Trophoblast cell (in vitro differentiated cells and primary cell): ENCODE measurements around the gene PUS1.

Source experiments
- DNase-seq, 2 donors: peaks; one replicate each; pipeline ENCODE4 v3.0.0-alpha.2; 2016
- H2AFZ ChIP-seq: 2 replicates; pipeline ENCODE4 v1.6.1; 2013; ENCODE audit warnings: low read length, moderate library complexity, mild to moderate bottlenecking; ENCODE audit not compliant: insufficient read depth, poor library complexity
- H2AK5ac ChIP-seq: 2 replicates; pipeline ENCODE4 v1.6.1; 2013; ENCODE audit warnings: mild to moderate bottlenecking, low read length
- H2BK120ac ChIP-seq: 2 replicates; pipeline ENCODE4 v1.6.1; 2013; ENCODE audit warnings: low read length, mild to moderate bottlenecking, moderate library complexity; ENCODE audit not compliant: insufficient read depth, poor library complexity
- H2BK12ac ChIP-seq: 2 replicates; pipeline ENCODE4 v1.6.1; 2013; ENCODE audit warnings: mild to moderate bottlenecking, low read length, moderate library complexity
- H2BK5ac ChIP-seq: 2 replicates; pipeline ENCODE4 v1.6.1; 2013; ENCODE audit warnings: low read length, low read depth, moderate library complexity, mild to moderate bottlenecking; ENCODE audit not compliant: poor library complexity
- H3K14ac ChIP-seq: 2 replicates; pipeline ENCODE4 v1.6.1; 2013; ENCODE audit warnings: mild to moderate bottlenecking, low read length
- H3K18ac ChIP-seq: 2 replicates; pipeline ENCODE4 v1.6.1; 2013; ENCODE audit warnings: mild to moderate bottlenecking, low read length
- H3K23ac ChIP-seq: 2 replicates; pipeline ENCODE4 v1.6.1; 2013; ENCODE audit warnings: low read length
- H3K27ac ChIP-seq: 2 replicates; pipeline ENCODE4 v1.5.1; 2013; ENCODE audit warnings: low read depth, mild to moderate bottlenecking, inconsistent platforms, low read length, moderate library complexity
- H3K27me3 ChIP-seq: 2 replicates; pipeline ENCODE4 v1.6.1; 2013; ENCODE audit warnings: inconsistent platforms, mild to moderate bottlenecking, low read length, moderate library complexity; ENCODE audit not compliant: insufficient read depth
- H3K36me3 ChIP-seq, 2 experiments: 1 replicate in 1 of 2; 2 replicates in 1 of 2; pipeline ENCODE4 v1.6.1; 2013; ENCODE audit warnings: low read length in 2 of 2, mild to moderate bottlenecking in 2 of 2, moderate library complexity in 1 of 2; ENCODE audit not compliant: insufficient read depth in 2 of 2, control insufficient read depth in 1 of 2
- H3K4ac ChIP-seq: 2 replicates; pipeline ENCODE4 v1.6.1; 2013; ENCODE audit warnings: low read depth, mild to moderate bottlenecking, low read length, moderate library complexity
- H3K4me1 ChIP-seq, 2 experiments: 1 replicate in 1 of 2; 2 replicates in 1 of 2; pipeline ENCODE4 v1.6.1; 2013; ENCODE audit warnings: low read length in 2 of 2, mild to moderate bottlenecking in 2 of 2, moderate library complexity in 1 of 2; ENCODE audit not compliant: insufficient read depth in 2 of 2, control insufficient read depth in 1 of 2
- H3K4me2 ChIP-seq: 2 replicates; pipeline ENCODE4 v1.6.1; 2013; ENCODE audit warnings: inconsistent platforms, mild to moderate bottlenecking, low read length, moderate library complexity
- H3K4me3 ChIP-seq: 2 replicates; pipeline ENCODE4 v1.5.1; 2013; ENCODE audit warnings: mild to moderate bottlenecking, low read depth, low read length, inconsistent platforms
- H3K79me1 ChIP-seq: one replicate; pipeline ENCODE4 v1.6.1; 2013; ENCODE audit warnings: low read length
- H3K79me2 ChIP-seq: 2 replicates; pipeline ENCODE4 v1.6.1; 2013; ENCODE audit warnings: low read length, mild to moderate bottlenecking; ENCODE audit not compliant: control insufficient read depth, insufficient read depth, poor library complexity
- H3K9ac ChIP-seq: 2 replicates; pipeline ENCODE4 v1.6.1; 2013; ENCODE audit warnings: mild to moderate bottlenecking, low read length
- H3K9me3 ChIP-seq: 2 replicates; pipeline ENCODE4 v1.6.1; 2013; ENCODE audit warnings: low read depth, mild to moderate bottlenecking, control low read depth, inconsistent platforms, low read length; ENCODE audit not compliant: insufficient read depth
- H4K12ac ChIP-seq: 2 replicates; pipeline ENCODE4 v1.6.1; 2013; ENCODE audit warnings: low read depth, mild to moderate bottlenecking, low read length, moderate library complexity
- H4K8ac ChIP-seq: 2 replicates; pipeline ENCODE4 v1.6.1; 2013; ENCODE audit warnings: low read depth, mild to moderate bottlenecking, low read length, moderate library complexity
- H4K91ac ChIP-seq: one replicate; pipeline ENCODE4 v1.6.1; 2013; ENCODE audit warnings: low read depth, mild to moderate bottlenecking, low read length, moderate library complexity
- WGBS: extraction: QIAGEN DNeasy Blood & Tissue Kit; methylation state at CpG from one replicate; pipeline ENCODE4 v1.1.7; 2013; ENCODE audit warnings: missing lambda C conversion rate; ENCODE audit not compliant: insufficient read length, insufficient coverage; ENCODE audit errors: extremely low coverage; 5-methylcytosine and 5-hydroxymethylcytosine counted together

Gene PUS1

DNA sequence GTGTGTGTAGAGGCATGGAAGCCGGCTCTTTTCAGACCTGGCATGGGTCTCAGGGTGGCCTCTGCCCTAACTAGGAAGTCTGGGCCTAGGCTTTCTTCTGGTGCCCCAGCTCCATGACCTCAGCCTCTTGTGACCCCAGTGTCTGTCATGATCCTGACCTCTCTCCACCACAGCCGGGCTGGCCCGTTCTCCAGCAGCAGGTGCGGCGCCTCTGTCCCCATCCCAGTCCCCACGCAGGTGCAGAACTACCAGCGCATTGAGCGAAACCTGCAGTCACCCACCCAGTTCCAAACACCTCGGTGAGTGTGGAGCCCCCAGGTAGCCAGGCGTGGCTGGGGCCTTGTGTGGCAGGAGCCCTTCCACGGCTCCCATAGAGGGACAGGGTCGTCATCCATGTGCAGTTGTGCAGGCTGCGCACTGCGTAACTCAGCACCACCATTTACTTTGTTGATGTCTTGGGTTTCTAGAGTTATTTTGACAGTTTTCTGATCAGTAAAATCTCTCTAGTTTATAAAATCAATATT, 14.8 kb upstream of the PUS1 start:
- H3K79me1 ChIP-seq = no peaks in the 10 kb centered on the region
- H2BK120ac ChIP-seq = no peak overlapping the region
- no CpG with 5 or more reads among the region's 14 CpGs for WGBS
- no peak overlapping the region for H2AFZ ChIP-seq
- H2BK12ac ChIP-seq = no peak overlapping the region
- no peak overlapping the region for H3K18ac ChIP-seq
- no peak overlapping the region for H4K91ac ChIP-seq
- no peak overlapping the region for H3K9ac ChIP-seq
- peaks cover 92 to 96% of the 10 kb centered on the region in 2 experiments for H3K36me3 ChIP-seq
- no peak overlapping the region for H3K27ac ChIP-seq
- no peak for DNase-seq
- H3K4me2 ChIP-seq = no peak overlapping the region
- no peak overlapping the region for H2AK5ac ChIP-seq
- H4K8ac ChIP-seq = no peak overlapping the region
- no peak overlapping the region for H3K4ac ChIP-seq
- no peaks in the 10 kb centered on the region for H3K27me3 ChIP-seq
- no peaks in the 10 kb centered on the region for H3K4me1 ChIP-seq
- no peak overlapping the region for H3K4me3 ChIP-seq
- H3K23ac ChIP-seq = no peak overlapping the region
- peaks cover 3% of the 10 kb centered on the region for H3K9me3 ChIP-seq
- H3K79me2 ChIP-seq = no peaks in the 10 kb centered on the region
- H4K12ac ChIP-seq = no peak overlapping the region
- H3K14ac ChIP-seq = no peak overlapping the region
- no peak overlapping the region for H2BK5ac ChIP-seq

DNA sequence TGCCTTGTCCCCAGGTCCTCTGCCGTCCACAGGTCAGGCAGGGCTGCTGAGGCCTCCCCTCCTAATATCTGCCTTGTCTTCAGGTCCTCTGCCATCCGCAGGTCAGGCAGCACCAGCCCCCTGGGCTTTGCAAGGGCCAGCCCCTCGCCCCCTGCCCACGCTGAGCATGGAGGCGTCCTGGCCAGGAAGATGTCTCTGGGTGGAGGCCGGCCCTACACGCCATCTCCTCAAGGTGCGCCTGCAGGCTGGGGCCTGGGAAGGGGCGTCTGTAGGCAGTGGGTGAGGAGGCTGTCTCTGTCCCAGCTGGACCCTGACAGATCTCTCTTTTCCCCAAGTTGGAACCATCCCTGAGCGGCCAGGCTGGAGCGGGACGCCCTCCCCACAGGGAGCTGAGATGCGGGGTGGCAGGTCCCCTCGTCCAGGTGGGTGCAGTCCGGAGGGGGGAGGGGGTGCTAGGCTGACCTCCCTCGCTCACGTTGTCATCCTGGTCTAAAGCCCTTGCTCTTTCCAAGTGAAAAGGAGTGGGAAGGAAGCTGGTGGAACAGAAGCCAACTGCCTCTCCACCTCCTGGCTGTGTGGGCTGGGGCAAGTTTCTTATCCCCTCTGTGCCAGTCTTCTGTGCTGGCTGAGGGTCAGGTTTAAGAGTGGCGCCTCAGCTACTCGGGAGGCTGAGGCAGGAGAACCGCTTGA, 13.9 kb upstream of the PUS1 start:
- Histone ChIP-seq H3K36me3 (peaks cover 92 to 96% of the 10 kb centered on the region in 2 experiments), H3K79me1 (no peaks in the 10 kb centered on the region), H3K9me3 (peaks cover 5% of the 10 kb centered on the region), H3K4me3 (no peak overlapping the region), H3K9ac (no peak overlapping the region), H3K4me1 (no peaks in the 10 kb centered on the region), H3K4ac (no peak overlapping the region), H2AFZ (no peak overlapping the region), H3K23ac (no peak overlapping the region), H3K27me3 (no peaks in the 10 kb centered on the region), H3K14ac (no peak overlapping the region), H2BK12ac (no peak overlapping the region), H4K91ac (no peak overlapping the region), H2AK5ac (no peak overlapping the region), H3K27ac (no peak overlapping the region), H2BK120ac (no peak overlapping the region), H3K79me2 (no peaks in the 10 kb centered on the region), H3K18ac (no peak overlapping the region), H2BK5ac (no peak overlapping the region), H4K12ac (no peak overlapping the region), H3K4me2 (no peak overlapping the region), H4K8ac (no peak overlapping the region)
- DNase-seq = no peak
- no CpG with 5 or more reads among the region's 20 CpGs for WGBS

DNA sequence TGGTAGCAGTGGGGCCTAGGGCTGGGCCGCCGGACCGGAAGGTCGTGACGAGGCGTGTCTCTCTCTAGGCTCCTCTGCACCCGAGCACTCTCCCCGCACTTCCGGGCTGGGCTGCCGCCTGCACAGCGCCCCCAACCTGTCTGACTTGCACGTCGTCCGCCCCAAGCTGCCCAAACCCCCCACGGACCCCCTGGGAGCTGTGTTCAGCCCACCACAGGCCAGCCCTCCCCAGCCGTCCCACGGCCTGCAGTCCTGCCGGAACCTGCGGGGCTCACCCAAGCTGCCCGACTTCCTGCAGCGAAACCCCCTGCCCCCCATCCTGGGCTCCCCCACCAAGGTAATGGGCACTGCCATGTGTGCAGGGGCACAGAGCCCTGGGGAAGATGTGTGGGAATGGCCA, 13.3 kb upstream of the PUS1 start:
- Histone ChIP-seq H3K18ac (no peak overlapping the region), H4K12ac (no peak overlapping the region), H3K4ac (no peak overlapping the region), H4K91ac (no peak overlapping the region), H2BK5ac (no peak overlapping the region), H2AFZ (no peak overlapping the region), H3K79me2 (no peaks in the 10 kb centered on the region), H4K8ac (no peak overlapping the region), H3K4me1 (no peaks in the 10 kb centered on the region), H3K14ac (no peak overlapping the region), H3K36me3 (peaks cover 92 to 96% of the 10 kb centered on the region in 2 experiments), H3K27ac (no peak overlapping the region), H3K23ac (no peak overlapping the region), H3K9me3 (peaks cover 5% of the 10 kb centered on the region), H3K4me3 (no peak overlapping the region), H2AK5ac (no peak overlapping the region), H3K9ac (no peak overlapping the region), H3K27me3 (no peaks in the 10 kb centered on the region), H3K4me2 (no peak overlapping the region), H3K79me1 (no peaks in the 10 kb centered on the region), H2BK12ac (no peak overlapping the region), H2BK120ac (no peak overlapping the region)
- no peak for DNase-seq
- no CpG with 5 or more reads among the region's 21 CpGs for WGBS

DNA sequence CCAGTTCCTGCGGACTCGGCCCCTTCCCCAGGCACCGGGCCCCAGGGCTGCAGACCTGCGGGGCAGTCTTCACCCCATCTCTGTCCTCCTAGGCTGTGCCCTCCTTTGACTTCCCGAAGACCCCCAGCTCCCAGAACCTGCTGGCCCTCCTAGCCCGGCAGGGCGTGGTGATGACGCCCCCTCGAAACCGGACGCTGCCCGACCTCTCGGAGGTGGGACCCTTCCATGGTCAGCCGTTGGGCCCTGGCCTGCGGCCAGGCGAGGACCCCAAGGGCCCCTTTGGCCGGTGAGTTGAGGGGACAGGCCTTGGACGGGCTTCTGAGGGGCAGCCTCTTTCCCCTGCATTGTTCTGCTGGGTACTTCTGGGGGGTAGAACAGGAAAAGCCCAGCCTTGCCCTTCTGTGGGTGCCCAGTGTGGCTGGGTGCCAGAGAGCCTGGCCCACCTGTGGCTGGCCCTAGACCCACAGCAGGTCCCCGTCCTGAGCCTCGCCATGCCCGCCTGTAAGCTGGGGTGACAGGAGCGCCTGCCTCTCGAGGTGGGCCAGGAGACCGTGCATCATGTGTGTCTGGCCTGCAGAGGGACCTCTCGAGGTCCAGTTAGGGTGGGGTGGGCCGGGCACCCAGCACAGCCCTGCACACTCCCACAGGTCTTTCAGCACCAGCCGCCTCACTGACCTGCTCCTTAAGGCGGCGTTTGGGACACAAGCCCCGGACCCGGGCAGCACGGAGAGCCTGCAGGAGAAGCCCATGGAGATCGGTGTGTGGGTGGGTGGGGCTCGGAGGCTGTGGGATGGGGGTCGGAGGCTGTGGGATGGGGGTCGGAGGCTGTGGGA, 12.6 kb upstream of the PUS1 start:
- Histone ChIP-seq H2BK12ac (no peak overlapping the region), H2AK5ac (no peak overlapping the region), H3K4me3 (no peak overlapping the region), H2AFZ (no peak overlapping the region), H2BK120ac (no peak overlapping the region), H3K79me1 (no peaks in the 10 kb centered on the region), H4K91ac (no peak overlapping the region), H3K79me2 (no peaks in the 10 kb centered on the region), H4K8ac (no peak overlapping the region), H3K23ac (no peak overlapping the region), H3K14ac (no peak overlapping the region), H3K9me3 (peaks cover 2% of the 10 kb centered on the region), H3K18ac (no peak overlapping the region), H4K12ac (no peak overlapping the region), H3K4ac (no peak overlapping the region), H2BK5ac (no peak overlapping the region), H3K4me1 (no peaks in the 10 kb centered on the region), H3K4me2 (no peak overlapping the region), H3K36me3 (peaks cover 92 to 96% of the 10 kb centered on the region in 2 experiments), H3K9ac (no peak overlapping the region), H3K27ac (no peak overlapping the region), H3K27me3 (no peaks in the 10 kb centered on the region)
- no CpG with 5 or more reads among the region's 36 CpGs for WGBS
- DNase-seq = no peak
